Activated CD8-positive, alpha-beta memory T cell treated with anti-CD3 and anti-CD28 coated beads, Interleukin-2, amount 10 ng/mL, durations not matched to agents 7 days and 5 days (primary cell): Measurements from ENCODE around the gene MPND. TPM values are rescaled to one million over a fixed set of nuclear protein-coding genes. Genes with fewer than 3 reads are reported as not detected.
A peak's percentile ranks its signal among the peaks of the same experiment; 100 is the strongest.

Experiments
- ATAC-seq: fragments of 150-1000 bp; cut with Tn5 transposase; one replicate; pipeline ENCODE4 v1.10.0; 2021; ENCODE audit warnings: moderate library complexity
- CTCF ChIA-PET: fragments of 350-600 bp; sonication (Branson Sonifier 250); formaldehyde crosslinking; loops from one replicate; lab custom pipeline; 2021; ENCODE audit warnings: antibody characterized with exemption; lab: Charles Lee
- DNase-seq: peaks from one replicate; pipeline ENCODE4 v3.0.0-alpha.2; 2020
- H3K27ac Mint-ChIP-seq: one replicate; pipeline ENCODE4 v1.8.0; 2021; ENCODE audit warnings: mild to moderate bottlenecking, mixed read lengths
- H3K27me3 Mint-ChIP-seq: one replicate; pipeline ENCODE4 v1.8.0; 2021; ENCODE audit warnings: mixed read lengths
- H3K36me3 Mint-ChIP-seq: one replicate; pipeline ENCODE4 v1.8.0; 2021; ENCODE audit warnings: mild to moderate bottlenecking, mixed read lengths
- H3K4me1 Mint-ChIP-seq: one replicate; pipeline ENCODE4 v1.8.0; 2021; ENCODE audit warnings: mixed read lengths
- H3K4me3 Mint-ChIP-seq: one replicate; pipeline ENCODE4 v1.8.0; 2021; ENCODE audit warnings: mild to moderate bottlenecking, moderate library complexity, mixed read lengths
- H3K9me3 Mint-ChIP-seq: one replicate; pipeline ENCODE4 v1.8.0; 2022; ENCODE audit warnings: low read depth, mixed read lengths
- total RNA-seq, 2 experiments: library from RNA; stranded (reverse); gene quantifications; one replicate each; pipeline ENCODE4 v1.2.3, GENCODE V29; 2021

The MPND gene
- total RNA-seq: 10 to 100 TPM; 24.1 to 25.4 TPM

GRCh38 chr19:4343370-4344307 lies at the start of gene MPND:
Gene MPND (plus strand): TSS chr19:4343562. CDS start chr19:4343594, 32 bp downstream.
- Mint-ChIP-seq H3K36me3 (peaks cover 11% of the 10 kb centered on the region), H3K4me3 (peak within 1 kb of the TSS; percentile 85), H3K27me3 (no peaks in the 10 kb centered on the region), H3K27ac (peak within 1 kb of the TSS; percentile 92), H3K9me3 (no peaks in the 10 kb centered on the region), H3K4me1 (peaks cover 25% of the 10 kb centered on the region)
- ATAC-seq (peak; percentile 76), DNase-seq (peak; percentile 94)
- CTCF ChIA-PET: interaction anchor here (0.9 to 3.7 kb wide), 24 partner anchors 9 to 356 kb away, joined by 3 to 53 read pairs (median 4); partner anchors contain the start of genes CHAF1A, SH3GL1, TMIGD2 and YJU2

- H3K4me1 Mint-ChIP-seq: peaks cover 14% of the 10 kb centered on the region
- H3K9me3 Mint-ChIP-seq: no peaks in the 10 kb centered on the region
- H3K4me3 Mint-ChIP-seq: no peak overlapping the region
- H3K27me3 Mint-ChIP-seq: no peaks in the 10 kb centered on the region
- H3K27ac Mint-ChIP-seq: no peak overlapping the region
- ATAC-seq (no peak), DNase-seq (no peak)
- CTCF ChIA-PET: no interaction called here
- peaks cover 2% of the 10 kb centered on the region for H3K36me3 Mint-ChIP-seq
Measured at GRCh38 chr19:4294389-4294788, 49.0 kb upstream of the MPND start.

GRCh38 chr19:4295972-4296771 lies 47.2 kb upstream of the MPND start:
- no peak overlapping the region for H3K27ac Mint-ChIP-seq
- peaks cover 21% of the 10 kb centered on the region for H3K4me1 Mint-ChIP-seq
- no peak overlapping the region for H3K4me3 Mint-ChIP-seq
- CTCF ChIA-PET: interaction anchor here (0.8 to 1.8 kb wide), 3 partner anchors 28 to 104 kb away, joined by 3 to 8 read pairs (median 4); partner anchors contain the start of gene SH3GL1
- ATAC-seq (no peak), DNase-seq (no peak)
- no peaks in the 10 kb centered on the region for H3K27me3 Mint-ChIP-seq
- no peaks in the 10 kb centered on the region for H3K9me3 Mint-ChIP-seq
- H3K36me3 Mint-ChIP-seq: peaks cover 2% of the 10 kb centered on the region

GRCh38 chr19:4297901-4298809 lies 45.2 kb upstream of the MPND start:
- peaks cover 2% of the 10 kb centered on the region for H3K36me3 Mint-ChIP-seq
- peaks cover 36% of the 10 kb centered on the region for H3K4me1 Mint-ChIP-seq
- H3K4me3 Mint-ChIP-seq: peak overlapping the region; percentile 46
- CTCF ChIA-PET: interaction anchor here (0.5 to 2.2 kb wide), 7 partner anchors 9 to 104 kb away, joined by 3 to 11 read pairs (median 4); partner anchors contain the start of genes CHAF1A and MPND
- DNase-seq (peak; percentile 82), ATAC-seq (peak; percentile 84)
- H3K27ac Mint-ChIP-seq: peak overlapping the region; percentile 78
- H3K9me3 Mint-ChIP-seq: no peaks in the 10 kb centered on the region
- no peaks in the 10 kb centered on the region for H3K27me3 Mint-ChIP-seq

GRCh38 chr19:4298810-4299550 lies 44.4 kb upstream of the MPND start:
- CTCF ChIA-PET: interaction anchor here (0.5 to 2.2 kb wide), 7 partner anchors 8 to 103 kb away, joined by 3 to 11 read pairs (median 4); partner anchors contain the start of genes CHAF1A and MPND
- H3K36me3 Mint-ChIP-seq: peaks cover 2% of the 10 kb centered on the region
- ATAC-seq (peak; percentile 24), DNase-seq (peak; percentile 44)
- peaks cover 41% of the 10 kb centered on the region for H3K4me1 Mint-ChIP-seq
- H3K27me3 Mint-ChIP-seq: no peaks in the 10 kb centered on the region
- peak overlapping the region; percentile 46 for H3K4me3 Mint-ChIP-seq
- no peaks in the 10 kb centered on the region for H3K9me3 Mint-ChIP-seq
- H3K27ac Mint-ChIP-seq: peak overlapping the region; percentile 78

GRCh38 chr19:4300589-4300988 lies 42.8 kb upstream of the MPND start:
- DNase-seq (no peak), ATAC-seq (no peak)
- Mint-ChIP-seq H3K4me1 (peaks cover 47% of the 10 kb centered on the region), H3K4me3 (peak overlapping the region; percentile 80), H3K27me3 (no peaks in the 10 kb centered on the region), H3K36me3 (peaks cover 2% of the 10 kb centered on the region), H3K9me3 (no peaks in the 10 kb centered on the region), H3K27ac (peak overlapping the region; percentile 87)
- CTCF ChIA-PET: interaction anchor here (2.5 to 2.8 kb wide), 2 partner anchors 34 to 42 kb away, joined by 11 to 13 read pairs; partner anchors contain the start of gene MPND

GRCh38 chr19:4301590-4302242 lies 41.6 kb upstream of the MPND start:
- H3K27ac Mint-ChIP-seq: peak overlapping the region; percentile 87
- no peaks in the 10 kb centered on the region for H3K27me3 Mint-ChIP-seq
- CTCF ChIA-PET: interaction anchor here (0.9 to 2.8 kb wide), 5 partner anchors 23 to 170 kb away, joined by 3 to 13 read pairs (median 6); partner anchors contain the start of gene MPND
- H3K36me3 Mint-ChIP-seq: peaks cover 2% of the 10 kb centered on the region
- H3K4me3 Mint-ChIP-seq: peak overlapping the region; percentile 80
- ATAC-seq (peak; percentile 11), DNase-seq (no peak)
- H3K9me3 Mint-ChIP-seq: no peaks in the 10 kb centered on the region
- H3K4me1 Mint-ChIP-seq: peaks cover 50% of the 10 kb centered on the region

GRCh38 chr19:4302243-4302640 lies 41.1 kb upstream of the MPND start, which contains the start of gene TMIGD2:
Gene TMIGD2 (minus strand): TSS chr19:4302389. CDS start chr19:4302385, 4 bp downstream.
- peak within 1 kb of the TSS; percentile 80 for H3K4me3 Mint-ChIP-seq
- CTCF ChIA-PET: interaction anchor here (0.9 to 2.8 kb wide), 5 partner anchors 23 to 169 kb away, joined by 3 to 13 read pairs (median 6); partner anchors contain the start of gene MPND
- peak within 1 kb of the TSS; percentile 87 for H3K27ac Mint-ChIP-seq
- peak; percentile 52 for DNase-seq
- H3K9me3 Mint-ChIP-seq: no peaks in the 10 kb centered on the region
- no peaks in the 10 kb centered on the region for H3K27me3 Mint-ChIP-seq
- peaks cover 50% of the 10 kb centered on the region for H3K4me1 Mint-ChIP-seq
- H3K36me3 Mint-ChIP-seq: peaks cover 2% of the 10 kb centered on the region
- peak; percentile 2 for ATAC-seq

- H3K27ac Mint-ChIP-seq: peak overlapping the region; percentile 81
- no peaks in the 10 kb centered on the region for H3K36me3 Mint-ChIP-seq
- CTCF ChIA-PET: interaction anchor here (0.7 to 1.8 kb wide), 6 partner anchors 34 to 608 kb away, joined by 3 to 8 read pairs (median 4); partner anchors contain the start of gene STAP2
- ATAC-seq: peak; percentile 34
- peak; percentile 69 for DNase-seq
- peak overlapping the region; percentile 65 for H3K4me3 Mint-ChIP-seq
- H3K4me1 Mint-ChIP-seq: peaks cover 39% of the 10 kb centered on the region
- no peaks in the 10 kb centered on the region for H3K9me3 Mint-ChIP-seq
- H3K27me3 Mint-ChIP-seq: no peaks in the 10 kb centered on the region
Measured at GRCh38 chr19:4303819-4304537, 39.4 kb upstream of the MPND start.

- H3K4me3 Mint-ChIP-seq: peak within 1 kb of the TSS; percentile 65
- H3K27ac Mint-ChIP-seq: peak within 1 kb of the TSS; percentile 87
- H3K27me3 Mint-ChIP-seq: no peaks in the 10 kb centered on the region
- CTCF ChIA-PET: interaction anchor here (1.0 to 1.8 kb wide), 5 partner anchors 33 to 608 kb away, joined by 3 to 8 read pairs (median 4); partner anchors contain the start of gene STAP2
- H3K36me3 Mint-ChIP-seq: no peaks in the 10 kb centered on the region
- H3K4me1 Mint-ChIP-seq: peaks cover 34% of the 10 kb centered on the region
- peak; percentile 86 for DNase-seq
- ATAC-seq: peak; percentile 92
- no peaks in the 10 kb centered on the region for H3K9me3 Mint-ChIP-seq
Measured at GRCh38 chr19:4304538-4305256, 38.7 kb upstream of the MPND start, which contains the start of gene FSD1. Gene FSD1 (plus strand): TSS chr19:4304598. CDS start chr19:4304747, 149 bp downstream.
